H1 (cell line): ENCODE measurements around the gene EHD4. TPM values are rescaled to one million over a fixed set of nuclear protein-coding genes. Genes with fewer than 3 reads are reported as not detected.

ENCODE experiments used
- CTCF ChIA-PET: fragments of 300-600 bp; sonication (Branson Sonifier 250); formaldehyde crosslinking; loops from one replicate; lab custom pipeline; 2021; ENCODE audit not compliant: partially characterized antibody; lab: Charles Lee
- POLR2A ChIA-PET: fragments of 300-600 bp; sonication (Branson Sonifier 250); formaldehyde crosslinking; loops from one replicate; lab custom pipeline; 2021; ENCODE audit warnings: inconsistent platforms; ENCODE audit not compliant: partially characterized antibody; lab: Charles Lee
- DNase-seq, 2 experiments: peaks; one replicate each; pipeline versions ENCODE4 v3.0.0 to v3.0.0-alpha.2; 2010 to 2022; ENCODE audit warnings: low spot score in 2 of 2, low read depth in 1 of 2, mixed read lengths in 1 of 2
- FAIRE-seq: peaks from 2 replicates; lab custom pipeline; 2011; peaks lifted over from hg19 to GRCh38; lab: Jason Lieb, UNC
- H2AFZ ChIP-seq: 2 replicates; pipeline ENCODE4 v1.8.1; 2012; ENCODE audit warnings: low read length, inconsistent platforms
- H2AK5ac ChIP-seq: 2 replicates; pipeline ENCODE4 v1.6.1; 2013; ENCODE audit warnings: low read depth, low read length
- H2BK120ac ChIP-seq: replicated peaks from 2 replicates; pipeline ENCODE3; 2013; ENCODE audit warnings: low read depth, low read length, inconsistent platforms
- H2BK12ac ChIP-seq: 2 replicates; pipeline ENCODE4 v1.6.1; 2013; ENCODE audit warnings: low read depth, low read length
- H2BK15ac ChIP-seq: 2 replicates; pipeline ENCODE4 v1.6.1; 2013; ENCODE audit warnings: low read length
- H2BK20ac ChIP-seq: 2 replicates; pipeline ENCODE4 v1.6.1; 2013; ENCODE audit warnings: low read length
- H2BK5ac ChIP-seq: 2 replicates; pipeline ENCODE4 v1.6.1; 2013; ENCODE audit warnings: low read depth, low read length
- H3K14ac ChIP-seq: 2 replicates; pipeline ENCODE4 v1.6.1; 2013; ENCODE audit warnings: inconsistent platforms; ENCODE audit not compliant: insufficient read length
- H3K18ac ChIP-seq: 2 replicates; pipeline ENCODE4 v1.6.1; 2013; ENCODE audit warnings: low read length; ENCODE audit errors: extremely low read depth
- H3K23ac ChIP-seq: 2 replicates; pipeline ENCODE4 v1.6.1; 2013; ENCODE audit warnings: inconsistent platforms; ENCODE audit not compliant: insufficient read length
- H3K23me2 ChIP-seq: 2 replicates; pipeline ENCODE4 v1.6.1; 2013; ENCODE audit warnings: low read depth, low read length
- H3K27ac ChIP-seq: 2 replicates; pipeline ENCODE4 v1.6.1; 2011; ENCODE audit warnings: low read depth, low read length, inconsistent platforms
- H3K27me3 ChIP-seq, 4 experiments: replicated peaks in 1 of 4; 1 replicate in 1 of 4; 2 replicates in 3 of 4; pipeline versions ENCODE4 v1.6.1 to v1.8.1; 2011 to 2013; ENCODE audit warnings: low read length in 3 of 4, mild to moderate bottlenecking in 3 of 4, inconsistent platforms in 2 of 4, mixed read lengths in 2 of 4, moderate library complexity in 1 of 4; ENCODE audit not compliant: control insufficient read depth in 3 of 4, insufficient read depth in 3 of 4; ENCODE audit errors: extremely low read depth in 1 of 4
- H3K36me3 ChIP-seq, 4 experiments: 2 replicates each; pipeline versions ENCODE4 v1.6.1 to v1.8.1; 2011 to 2013; ENCODE audit warnings: mild to moderate bottlenecking in 4 of 4, low read length in 3 of 4, moderate library complexity in 2 of 4, control low read depth in 1 of 4, inconsistent platforms in 1 of 4; ENCODE audit not compliant: insufficient read depth in 4 of 4, control insufficient read depth in 2 of 4
- H3K4ac ChIP-seq: replicated peaks from 2 replicates; pipeline ENCODE3; 2013; ENCODE audit warnings: low read length, low read depth, mixed read lengths, inconsistent platforms; ENCODE audit not compliant: insufficient read length
- H3K4me1 ChIP-seq, 4 experiments: replicated peaks in 1 of 4; 1 replicate in 1 of 4; 2 replicates in 3 of 4; pipeline versions ENCODE4 v1.6.1 to v1.8.1; 2011 to 2013; ENCODE audit warnings: low read length in 3 of 4, inconsistent platforms in 2 of 4, mixed read lengths in 1 of 4; ENCODE audit not compliant: insufficient read depth in 4 of 4, control insufficient read depth in 3 of 4
- H3K4me2 ChIP-seq, 2 experiments: 2 replicates each; pipeline versions ENCODE4 v1.6.1 to v1.8.1; 2011 to 2013; ENCODE audit warnings: low read depth in 2 of 2, low read length in 2 of 2, control low read depth in 1 of 2, inconsistent platforms in 1 of 2, mild to moderate bottlenecking in 1 of 2; ENCODE audit not compliant: insufficient read depth in 1 of 2
- H3K4me3 ChIP-seq, 4 experiments: fragments of 200-600, 300-600 bp in 1 of 4; sonication (generic), shearing (Covaris generic), sonication (Bioruptor Twin) in 1 of 4; 2 replicates each; pipeline versions ENCODE4 v1.5.1 to v1.8.1; 2011 to 2016; ENCODE audit warnings: low read length in 4 of 4, low read depth in 3 of 4, control low read depth in 2 of 4, inconsistent platforms in 2 of 4, mild to moderate bottlenecking in 2 of 4, mixed read lengths in 1 of 4, moderate library complexity in 1 of 4; ENCODE audit not compliant: insufficient read depth in 2 of 4; ENCODE audit errors: extremely low read depth in 1 of 4
- H3K56ac ChIP-seq: replicated peaks from 2 replicates; pipeline ENCODE3; 2013; ENCODE audit warnings: low read depth, mild to moderate bottlenecking, mixed read lengths, low read length, inconsistent platforms; ENCODE audit not compliant: insufficient read length
- H3K79me1 ChIP-seq: 2 replicates; pipeline ENCODE4 v1.6.1; 2013; ENCODE audit warnings: low read depth, low read length, control low read depth
- H3K79me2 ChIP-seq, 2 experiments: 2 replicates each; pipeline versions ENCODE4 v1.6.1 to v1.8.1; 2012 to 2013; ENCODE audit warnings: low read length in 2 of 2, mild to moderate bottlenecking in 2 of 2, inconsistent platforms in 1 of 2; ENCODE audit not compliant: insufficient read depth in 2 of 2, control insufficient read depth in 1 of 2
- H3K9ac ChIP-seq, 4 experiments: replicated peaks in 1 of 4; 1 replicate in 1 of 4; 2 replicates in 3 of 4; pipeline versions ENCODE4 v1.6.1 to v1.8.1; 2011 to 2013; ENCODE audit warnings: low read depth in 3 of 4, low read length in 3 of 4, control low read depth in 2 of 4, mild to moderate bottlenecking in 2 of 4, moderate library complexity in 2 of 4, inconsistent platforms in 1 of 4; ENCODE audit errors: extremely low read depth in 1 of 4
- H3K9me3 ChIP-seq, 2 experiments: 2 replicates each; pipeline versions ENCODE4 v1.6.1 to v1.8.1; 2012 to 2013; ENCODE audit warnings: mild to moderate bottlenecking in 2 of 2, moderate library complexity in 2 of 2, control low read depth in 1 of 2, inconsistent platforms in 1 of 2, low read depth in 1 of 2, low read length in 1 of 2, mixed read lengths in 1 of 2; ENCODE audit not compliant: insufficient read depth in 2 of 2
- H4K20me1 ChIP-seq, 2 experiments: replicated peaks in 1 of 2; 2 replicates each; pipeline versions ENCODE3 to v1.8.1; 2011 to 2013; ENCODE audit warnings: inconsistent platforms in 2 of 2, low read length in 2 of 2, mild to moderate bottlenecking in 1 of 2; ENCODE audit not compliant: insufficient read depth in 2 of 2, control insufficient read depth in 1 of 2
- H4K5ac ChIP-seq: 2 replicates; pipeline ENCODE4 v1.6.1; 2013; ENCODE audit warnings: low read length, low read depth, mixed read lengths, inconsistent platforms; ENCODE audit not compliant: insufficient read length
- H4K8ac ChIP-seq: 2 replicates; pipeline ENCODE4 v1.8.0; 2013; ENCODE audit warnings: mild to moderate bottlenecking, moderate library complexity, low read length, inconsistent platforms; ENCODE audit not compliant: insufficient read depth; ENCODE audit errors: extremely low read depth
- H4K91ac ChIP-seq: replicated peaks from 2 replicates; pipeline ENCODE3; 2013; ENCODE audit warnings: low read length, mixed read lengths, inconsistent platforms; ENCODE audit not compliant: insufficient read length
- ATF2 ChIP-seq: IDR thresholded peaks from 2 replicates; pipeline ENCODE4 v1.6.1; 2012; ENCODE audit warnings: low read length, inconsistent platforms
- CBX5 ChIP-seq: fragments of 300-800, 300-1000 bp; sonication (generic); IDR thresholded peaks from 2 replicates; pipeline ENCODE4 v1.7.1; 2016; ENCODE audit warnings: antibody characterized with exemption, low read length, low read depth
- CTCF ChIP-seq, 3 experiments: IDR thresholded peaks; 1 replicate in 2 of 3; 2 replicates in 1 of 3; pipeline versions ENCODE4 v1.5.1 to v1.6.1; 2011; ENCODE audit warnings: low read length in 3 of 3, mild to moderate bottlenecking in 3 of 3, inconsistent platforms in 2 of 3, low read depth in 1 of 3, moderate library complexity in 1 of 3; ENCODE audit not compliant: insufficient read depth in 1 of 3; ENCODE audit errors: control extremely low read depth in 1 of 3
- E2F6 ChIP-seq: IDR thresholded peaks from 2 replicates; pipeline ENCODE4 v1.6.1; 2012; ENCODE audit warnings: inconsistent platforms
- EP300 ChIP-seq, 2 experiments: IDR thresholded peaks; 1 replicate in 1 of 2; 2 replicates in 1 of 2; pipeline ENCODE4 v1.6.1; 2011 to 2012; ENCODE audit warnings: low read depth in 2 of 2, low read length in 2 of 2, mild to moderate bottlenecking in 2 of 2, borderline replicate concordance in 1 of 2, inconsistent platforms in 1 of 2, moderate library complexity in 1 of 2
- POLR2AphosphoS5 ChIP-seq: IDR thresholded peaks from 2 replicates; pipeline ENCODE4 v1.6.1; 2011; ENCODE audit warnings: low read depth, low read length
- TCF12 ChIP-seq: IDR thresholded peaks from 2 replicates; pipeline ENCODE4 v1.6.1; 2011; ENCODE audit warnings: low read depth, mild to moderate bottlenecking, low read length
- WGBS, 2 experiments: shearing (Covaris generic) in 1 of 2; methylation state at CpG; one replicate each; pipeline versions ENCODE4 v1.1.6 to v1.1.7; 2013 to 2015; ENCODE audit warnings: low lambda C conversion rate in 2 of 2, mixed read lengths in 2 of 2, inconsistent platforms in 1 of 2, low coverage in 1 of 2, missing lambda C conversion rate in 1 of 2; ENCODE audit not compliant: insufficient replicate concordance in 2 of 2, insufficient coverage in 1 of 2, insufficient read length in 1 of 2; ENCODE audit errors: extremely low coverage in 1 of 2, missing lambda C conversion rate in 1 of 2; 5-methylcytosine and 5-hydroxymethylcytosine counted together
- polyA plus RNA-seq, 7 experiments: library from polyadenylated mRNA; depleted of rRNA in 3 of 7; stranded (reverse) in 5 of 7; unstranded in 2 of 7; fragments of >200 nt in 5 of 7; fragments of 200-250 nt in 2 of 7; gene quantifications; 1 replicate in 5 of 7; 2 replicates in 1 of 7; 4 replicates in 1 of 7; pipeline versions ENCODE4 v1.2.1 to v1.2.3, GENCODE V29; 2011 to 2013; ENCODE audit warnings: missing spikeins in 2 of 7, mixed read lengths in 2 of 7
- total RNA-seq: library from RNA; stranded (reverse); fragmentation: NEBNext Ultra II Directional; extraction: Animal tissue kit (Norgen Biotek cat#: 25700); gene quantifications from 2 replicates; pipeline ENCODE4 v1.2.1, GENCODE V29; 2021

EHD4 gene
- total and polyA plus RNA-seq, 2 of the 8 experiments (the other 6 are each of a cell fraction or from before 2014, with no cell fraction given): 17.5 to 24.5 TPM

- H3K4me1 ChIP-seq: no peaks in the 10 kb centered on the region; a peak in 1 of 7 replicates
- H3K9ac ChIP-seq: no peak overlapping the region
- H3K23me2 ChIP-seq: no peaks in the 10 kb centered on the region
- H2BK5ac ChIP-seq: no peak overlapping the region
- ChIA-PET CTCF (interaction anchor here (1.2 to 16.4 kb wide), 6 partner anchors 8 to 158 kb away, joined by 4 to 252 read pairs (median 19); partner anchors contain the start of gene EHD4), POLR2A (interaction anchor here (0.7 kb wide), 1 partner anchor 8 kb away, joined by 3 read pairs; the partner anchor contains the start of gene EHD4)
- H2BK120ac ChIP-seq: no peak overlapping the region
- H3K14ac ChIP-seq: no peak overlapping the region
- no peaks in the 10 kb centered on the region for H3K79me2 ChIP-seq
- no peak overlapping the region for H3K18ac ChIP-seq
- no peak overlapping the region for H3K27ac ChIP-seq
- DNase-seq: no peak
- H4K20me1 ChIP-seq: no peaks in the 10 kb centered on the region
- H4K91ac ChIP-seq: no peak overlapping the region
- H3K23ac ChIP-seq: no peak overlapping the region
- no peaks in the 10 kb centered on the region for H3K9me3 ChIP-seq
- H2BK15ac ChIP-seq: no peak overlapping the region
- FAIRE-seq: no peak
- H3K4me3 ChIP-seq: no peak overlapping the region
- H2AFZ ChIP-seq: no peak overlapping the region
- no peak overlapping the region for H3K4me2 ChIP-seq
- H3K27me3 ChIP-seq: no peaks in the 10 kb centered on the region; a peak in 1 of 7 replicates
- WGBS, 2 experiments: 88% methylated on average over 7 of the region's 7 CpGs; no CpG with 5 or more reads in 1 of the 2 experiments
- no peaks in the 10 kb centered on the region for H3K79me1 ChIP-seq
- no peak overlapping the region for H2BK12ac ChIP-seq
- no peak overlapping the region for H3K56ac ChIP-seq
- H4K8ac ChIP-seq: no peak overlapping the region
- H3K4ac ChIP-seq: no peak overlapping the region
- H2BK20ac ChIP-seq: no peak overlapping the region
- H3K36me3 ChIP-seq: no peaks in the 10 kb centered on the region
- no peak overlapping the region for H2AK5ac ChIP-seq
- no peak overlapping the region for H4K5ac ChIP-seq
- no peak for TF ChIP-seq EP300 (IDR thresholded peaks at IDR 0.05; ENCODE audit: borderline replicate concordance in 1 of 2, low read depth in 2 of 2, low read length in 2 of 2)
- no peak for TF ChIP-seq POLR2AphosphoS5
- TF ChIP-seq TCF12: no peak
- no peak for TF ChIP-seq CTCF (IDR thresholded peaks at IDR 0.05; ENCODE audit: control extremely low read depth in 1 of 3, insufficient read depth in 1 of 3, low read depth in 1 of 3, low read length in 3 of 3)
- no peak for TF ChIP-seq ATF2
- no peak for TF ChIP-seq E2F6
- no peak for TF ChIP-seq CBX5
These were observed 8.4 kb upstream of the EHD4 start for GRCh38 chr15:41980654-41981323.
